Effector CD4-positive, alpha-beta T cell (primary cell): ENCODE measurements around the gene SH3TC2.

Source experiments
- DNase-seq: peaks from one replicate; pipeline ENCODE4 v3.0.0-alpha.2; 2020

The SH3TC2 gene

DNA sequence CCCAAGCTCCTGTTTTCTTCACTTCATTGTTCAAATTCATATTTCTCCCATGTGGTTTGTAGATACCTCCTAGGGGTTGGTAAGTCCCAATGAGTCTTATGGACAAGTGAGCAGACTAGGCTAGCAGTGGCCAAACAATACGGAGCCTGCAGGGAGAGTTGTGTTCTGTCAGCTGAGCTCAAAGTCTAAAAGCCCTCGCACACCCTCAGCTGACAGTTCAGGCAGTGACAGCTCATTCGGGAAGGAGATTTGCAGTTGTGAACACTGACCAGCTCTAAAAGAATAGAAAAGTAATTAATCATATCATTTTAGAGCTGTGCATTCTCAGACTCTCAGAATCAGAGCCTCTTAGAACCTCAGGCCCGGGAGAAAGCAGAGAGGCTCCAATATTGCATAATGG, 95.1 kb downstream of the SH3TC2 start:
- no peak for DNase-seq

DNA sequence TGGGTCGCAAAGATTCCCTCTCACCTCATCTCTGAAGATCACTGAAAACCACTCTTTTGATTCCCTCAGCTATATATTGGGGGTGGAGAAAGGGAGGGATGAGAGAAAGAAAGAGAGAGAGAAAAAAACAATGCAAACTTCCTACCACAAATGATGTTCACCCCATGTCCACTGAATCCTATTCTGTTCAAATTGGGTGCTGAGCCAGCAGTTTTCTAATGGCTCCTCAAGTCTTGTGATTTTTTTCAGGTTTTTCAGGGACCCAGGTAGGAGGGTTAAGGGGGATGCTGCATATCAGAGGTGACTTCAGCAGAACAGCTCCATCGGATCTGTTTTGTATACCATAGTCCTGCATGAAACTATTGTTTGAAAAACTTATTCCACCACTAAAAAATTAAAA, 95.9 kb downstream of the SH3TC2 start:
- DNase-seq, result no peak

DNA sequence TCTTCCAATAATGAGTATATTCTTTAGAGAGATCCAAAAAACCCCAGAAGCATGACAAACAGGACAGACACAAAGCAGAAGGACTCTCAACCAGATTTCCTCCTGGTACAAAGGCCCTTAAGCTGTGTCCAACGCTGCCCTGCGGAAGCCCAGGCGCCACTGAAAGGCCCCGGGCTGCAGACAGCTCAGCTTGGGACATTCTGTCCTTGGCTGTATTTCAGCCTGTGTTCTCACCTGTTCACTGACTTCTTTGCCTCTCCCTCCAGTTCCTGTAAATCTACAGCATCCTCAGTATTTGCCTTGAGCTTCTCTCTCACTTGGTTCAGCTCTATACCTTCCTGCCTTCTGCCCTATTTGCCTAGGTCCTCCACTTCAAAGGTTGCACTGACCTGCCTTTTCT, 96.5 kb downstream of the SH3TC2 start:
- no peak for DNase-seq

DNA sequence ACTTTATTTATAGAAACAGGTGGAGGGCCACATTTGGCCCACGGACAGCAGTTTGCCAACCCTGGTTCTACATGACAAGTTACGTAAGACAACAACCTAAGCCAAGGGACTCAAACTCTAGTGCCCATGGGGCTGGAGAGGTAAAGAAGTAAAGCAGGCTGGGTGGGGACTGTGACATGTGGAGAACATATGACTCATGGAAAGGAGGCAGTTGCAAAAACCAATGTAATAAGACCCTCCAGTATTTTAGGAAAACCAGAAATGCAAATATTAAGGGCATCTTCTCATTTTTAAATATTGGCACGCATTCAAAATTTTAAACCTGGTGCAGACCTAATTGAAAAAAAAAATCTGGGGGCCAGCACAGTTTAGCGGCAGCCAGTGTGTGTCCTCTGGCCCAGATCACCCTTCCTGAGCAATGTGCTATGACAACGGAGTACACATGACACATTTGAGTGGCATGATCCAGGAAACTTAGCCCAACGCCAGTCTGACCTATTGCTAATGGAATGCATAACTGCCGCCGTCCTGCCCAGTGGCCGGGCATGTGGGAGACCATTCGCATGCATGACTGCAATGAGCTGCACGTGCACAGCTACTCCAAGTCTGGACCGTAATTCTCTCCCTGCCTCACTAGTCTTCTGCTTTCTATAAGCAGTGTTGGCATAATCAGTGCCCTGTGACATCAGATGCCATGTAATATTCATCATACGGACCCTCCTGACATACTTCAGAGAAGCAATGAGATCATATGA, 97.2 kb downstream of the SH3TC2 start:
- no peak for DNase-seq

DNA sequence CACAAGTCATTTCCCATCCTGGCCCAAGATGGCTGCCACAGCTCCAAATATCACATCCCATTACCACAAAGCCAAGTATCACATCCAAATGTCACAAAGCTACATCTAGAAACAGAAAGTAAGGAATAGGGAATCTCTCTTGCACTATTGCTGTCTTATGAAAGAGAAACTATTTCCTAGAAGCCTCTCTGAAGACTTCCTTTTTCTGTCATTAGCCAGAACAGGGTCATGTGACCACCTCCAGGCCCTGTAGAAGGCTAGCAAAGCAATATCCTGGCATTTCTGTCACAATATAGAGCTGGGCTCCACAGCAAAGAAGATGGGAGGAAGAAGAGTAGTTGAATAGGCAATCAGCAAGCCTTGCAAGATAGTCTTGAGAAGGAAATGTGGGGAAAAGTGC, 99.2 kb downstream of the SH3TC2 start:
- no peak for DNase-seq

DNA sequence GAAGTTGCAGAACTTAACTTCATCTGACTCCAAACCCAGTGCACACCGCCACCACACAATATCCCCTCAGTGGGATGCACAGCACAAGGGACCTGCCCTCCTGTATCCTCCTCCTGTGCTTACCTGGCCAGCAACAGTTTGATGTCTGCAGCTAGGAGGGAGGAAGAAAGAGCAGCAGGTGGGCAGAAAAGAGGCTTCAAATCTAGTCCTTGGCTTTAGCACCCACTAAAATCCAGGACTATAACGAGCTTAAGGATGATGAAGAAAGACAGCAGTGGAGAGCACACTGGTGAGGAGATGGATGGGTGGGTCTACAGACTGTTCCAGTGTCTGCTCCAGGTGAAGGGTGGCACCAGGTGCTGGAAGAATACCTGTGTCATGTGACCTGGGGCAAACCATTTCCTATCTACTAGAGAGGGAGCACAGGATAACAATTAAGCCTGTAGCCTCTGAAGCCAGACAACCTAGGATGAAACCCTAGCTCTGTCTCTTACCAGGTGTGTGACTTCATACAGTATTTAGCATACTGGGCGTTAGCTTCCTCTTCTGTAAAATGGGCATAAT, 100.0 kb downstream of the SH3TC2 start:
- DNase-seq, result no peak

DNA sequence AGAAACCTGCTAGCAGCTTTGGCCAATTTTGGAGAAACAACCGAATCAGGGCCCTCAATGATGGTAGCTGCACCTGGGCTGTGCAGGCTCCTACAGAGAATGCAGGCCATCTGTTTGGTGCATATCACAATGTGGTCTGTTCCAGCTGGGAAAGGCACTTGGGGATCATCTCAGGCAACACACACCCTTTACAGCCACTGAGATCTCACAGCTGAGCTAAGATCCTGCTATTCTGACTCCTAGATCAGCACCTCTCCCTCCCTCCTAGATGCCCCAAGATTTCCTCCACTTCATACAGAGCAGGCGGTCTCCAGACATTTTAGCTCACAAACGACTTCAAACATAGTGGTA, 100.7 kb downstream of the SH3TC2 start:
- DNase-seq, result no peak

DNA sequence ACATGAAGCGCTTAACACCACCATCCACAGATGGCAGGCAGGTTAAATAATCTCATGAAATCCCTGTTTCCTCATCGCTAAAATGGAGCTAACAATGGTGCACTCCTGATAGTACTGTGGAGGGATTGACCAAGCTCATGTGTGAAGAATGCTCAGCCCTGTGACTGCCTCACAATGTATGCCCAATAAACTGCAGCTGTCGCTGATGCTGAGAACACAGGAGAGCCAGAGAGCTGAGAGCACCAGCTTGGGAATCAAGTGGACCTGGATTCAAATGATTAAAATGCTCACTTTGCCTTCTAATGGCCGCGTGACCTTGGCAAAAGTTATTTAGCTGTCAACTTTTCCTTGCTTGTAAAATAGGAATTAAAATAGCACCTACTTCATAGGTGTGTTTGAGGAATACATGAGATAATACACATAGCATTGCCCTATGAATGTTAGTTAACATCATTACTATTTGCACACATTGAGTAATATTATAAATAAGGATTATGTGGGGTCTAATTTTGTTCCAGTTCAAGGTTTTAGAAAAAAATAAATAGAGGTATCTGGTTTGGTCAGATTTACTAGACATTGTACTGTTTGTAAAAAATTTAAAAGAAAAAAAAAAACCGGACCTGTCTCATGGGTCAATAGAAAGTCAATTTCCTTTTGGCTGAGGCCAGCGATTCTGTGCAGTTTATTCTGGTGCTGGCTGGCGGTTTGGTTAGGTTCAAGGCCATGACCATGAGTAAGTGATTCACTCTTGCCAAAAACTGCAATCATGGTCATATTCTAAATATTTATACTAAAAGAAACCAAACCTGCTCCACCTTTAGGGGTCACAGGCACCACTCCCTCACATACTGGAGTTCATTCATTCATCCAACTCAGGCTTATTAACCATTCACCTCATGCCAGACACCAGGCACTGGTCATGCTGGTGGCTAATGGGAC, 101.3 kb downstream of the SH3TC2 start:
- DNase-seq, result no peak

DNA sequence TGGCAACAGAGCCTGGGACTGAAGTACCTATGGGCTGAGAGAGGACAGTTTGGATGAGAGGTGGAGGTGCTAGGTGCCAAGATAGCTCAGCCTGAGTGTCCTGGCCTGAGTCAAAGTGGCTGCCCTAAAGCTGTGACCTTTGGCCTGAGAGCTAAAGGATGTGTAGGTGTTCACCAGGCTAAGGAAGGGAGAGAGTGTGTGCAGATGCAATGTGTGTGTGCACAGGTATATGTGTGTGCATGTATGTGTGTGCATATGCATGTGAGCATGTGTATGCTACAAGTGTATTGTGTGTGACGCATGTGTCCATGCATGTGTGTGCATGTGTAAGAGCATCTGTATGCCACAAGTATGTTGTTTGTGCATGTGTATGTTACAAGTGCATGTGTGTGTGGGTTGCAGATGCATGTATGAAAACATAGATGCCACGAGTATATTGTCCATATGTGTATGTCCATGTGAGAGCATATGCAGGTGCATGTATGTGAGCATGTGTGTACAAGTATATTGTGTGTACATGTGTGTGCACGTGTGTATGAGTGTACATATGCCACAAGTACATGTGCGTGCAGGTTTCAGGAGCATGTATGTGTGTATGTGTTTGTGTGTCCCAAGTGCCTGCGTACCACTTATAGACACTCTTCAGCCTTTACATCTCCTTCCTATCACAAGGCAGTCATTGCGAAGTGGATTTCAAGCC, 102.6 kb downstream of the SH3TC2 start:
- DNase-seq, result no peak

DNA sequence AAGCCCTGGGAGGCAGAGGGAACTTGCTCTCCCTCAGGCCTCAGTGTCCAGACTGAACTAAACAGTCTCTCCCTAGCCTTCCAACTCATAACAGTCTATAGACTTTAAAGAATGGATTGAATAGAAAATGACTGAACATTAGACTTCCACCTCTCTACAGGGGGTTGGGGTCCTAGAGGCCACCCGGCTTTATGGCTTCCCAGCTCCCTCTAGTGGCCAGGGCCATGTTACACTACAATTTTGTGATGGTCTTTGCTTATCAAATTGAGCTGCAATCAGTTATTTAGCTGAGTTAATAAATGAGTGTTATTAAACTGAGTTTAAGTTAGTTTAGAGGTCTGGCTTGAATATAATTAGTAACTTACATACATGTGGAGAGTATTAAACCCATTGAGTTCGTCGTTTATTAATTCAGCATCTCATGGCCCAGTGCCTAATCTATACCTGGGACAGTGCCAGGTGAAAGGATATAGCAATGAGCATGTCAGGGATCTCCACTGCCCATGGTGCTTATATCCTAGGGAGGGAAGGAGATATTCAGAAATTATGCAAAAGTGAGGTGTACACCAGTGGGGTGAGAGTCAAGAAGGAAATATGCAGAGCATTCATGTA, 105.2 kb downstream of the SH3TC2 start:
- peak; percentile 9 for DNase-seq

DNA sequence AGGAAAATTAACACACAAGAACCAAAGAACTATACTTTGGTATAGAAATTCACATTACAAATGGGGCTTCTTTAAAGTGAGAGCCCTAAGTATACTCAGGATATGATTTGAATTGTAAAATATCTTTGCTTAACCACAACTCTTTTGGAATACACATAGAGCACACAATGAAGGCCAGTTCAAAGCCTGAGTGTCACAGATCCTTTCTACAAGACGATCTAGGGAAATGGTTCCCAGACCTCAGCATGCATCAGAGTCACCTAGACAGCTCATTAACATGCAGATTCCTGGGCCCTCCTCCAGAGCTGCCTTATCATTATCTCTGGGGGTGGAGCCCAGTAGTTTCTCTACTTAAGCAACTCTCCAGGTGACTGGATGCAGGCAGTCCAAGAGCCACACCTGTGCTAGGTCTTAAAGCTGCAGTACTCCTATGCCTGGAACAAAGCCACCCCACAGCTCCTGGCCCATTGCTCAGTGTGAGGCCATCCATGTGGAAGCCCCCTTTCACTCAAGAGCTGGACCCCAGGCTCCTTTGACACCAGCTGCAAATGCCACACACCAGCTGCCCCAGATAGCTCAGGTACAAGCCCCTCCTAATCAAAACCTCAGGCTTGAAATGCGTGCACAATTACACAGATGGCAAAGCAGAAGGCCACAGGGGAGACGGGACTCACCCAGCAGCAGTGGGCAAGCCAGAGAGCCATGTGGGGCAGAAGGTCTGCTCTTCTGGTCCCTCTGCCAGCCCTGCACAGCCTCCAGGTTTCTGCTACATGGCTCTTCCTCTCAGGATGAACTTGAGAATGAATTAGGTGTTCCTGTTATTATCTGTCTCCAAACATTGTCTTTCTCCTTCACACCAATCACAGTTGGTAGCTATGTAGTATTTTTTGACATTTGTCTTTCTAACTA, 106.1 kb downstream of the SH3TC2 start:
- no peak for DNase-seq
